NCI-H1105 (cell line): ENCODE results near the gene NRP2.

Experiments used
- DNase-seq: peaks from one replicate; lab custom pipeline; 2025; lab: John Stamatoyannopoulos, UW

NRP2 gene

DNA sequence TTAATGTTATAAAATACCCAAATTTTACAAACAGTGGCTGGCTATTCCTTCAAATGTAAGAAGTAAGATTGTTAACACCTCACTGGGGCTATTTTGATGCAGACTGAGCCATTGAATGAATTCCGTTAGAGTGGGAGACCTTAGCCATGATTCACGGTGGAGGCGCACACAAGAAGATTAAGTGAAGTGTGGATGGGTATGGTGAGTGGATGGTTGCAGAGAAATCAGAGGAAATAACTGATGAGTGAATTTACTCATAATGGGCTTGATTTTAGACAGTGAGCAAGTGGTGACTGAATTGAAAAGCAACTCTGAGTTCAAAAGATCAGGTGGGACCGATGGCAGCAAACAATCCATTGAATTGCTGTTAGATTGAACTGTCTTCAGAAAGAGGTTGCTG lies 75.0 kb downstream of the NRP2 start:
- no peak for DNase-seq

DNA sequence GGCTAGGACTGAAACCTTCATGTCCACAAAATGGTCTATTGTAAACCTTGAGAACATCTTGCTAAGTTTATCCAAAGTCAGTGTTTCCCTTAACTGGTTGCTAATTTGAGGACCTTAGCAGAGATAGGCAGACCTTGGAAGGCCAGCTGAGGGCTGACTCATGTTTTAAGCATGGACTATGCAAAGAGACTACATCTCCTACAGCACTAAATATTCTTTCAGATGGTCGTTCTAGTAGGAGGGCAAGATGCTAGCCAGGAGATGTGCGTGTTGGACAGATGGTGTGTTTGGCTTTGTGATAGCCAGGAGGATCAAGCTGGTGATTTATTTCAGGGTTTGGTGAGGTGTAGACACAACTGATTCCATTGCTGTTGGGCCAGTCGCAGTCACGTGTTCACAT lies 75.8 kb downstream of the NRP2 start:
- DNase-seq = no peak

GRCh38 chr2:205758500-205758899 lies 76.2 kb downstream of the NRP2 start:
- DNase-seq = no peak

GRCh38 chr2:205759257-205759656 lies 77.0 kb downstream of the NRP2 start:
- no peak for DNase-seq

DNA sequence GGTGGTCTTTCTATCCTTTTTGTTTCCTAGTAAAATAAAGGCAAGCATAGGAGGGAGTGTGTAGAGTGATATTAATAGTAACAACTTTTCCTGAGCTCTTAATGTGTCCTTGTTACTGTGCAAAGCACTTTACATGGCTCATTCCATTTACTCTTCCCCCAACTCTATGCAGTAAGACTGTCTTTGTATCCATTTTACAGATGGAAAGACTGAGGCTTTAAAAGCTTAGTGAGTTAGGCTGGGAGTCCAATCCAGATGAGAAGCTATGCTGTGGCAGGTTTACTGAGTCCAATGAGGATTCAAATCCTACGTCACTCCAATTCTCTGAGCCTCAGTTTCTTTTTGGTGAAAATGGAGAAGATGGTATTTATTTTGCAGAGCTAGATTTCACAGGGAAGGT lies 77.4 kb downstream of the NRP2 start:
- DNase-seq = no peak

- DNase-seq = no peak
These were observed 77.9 kb downstream of the NRP2 start for GRCh38 chr2:205760157-205760556.

GRCh38 chr2:205761421-205761820 lies 79.1 kb downstream of the NRP2 start:
- DNase-seq = no peak

DNA sequence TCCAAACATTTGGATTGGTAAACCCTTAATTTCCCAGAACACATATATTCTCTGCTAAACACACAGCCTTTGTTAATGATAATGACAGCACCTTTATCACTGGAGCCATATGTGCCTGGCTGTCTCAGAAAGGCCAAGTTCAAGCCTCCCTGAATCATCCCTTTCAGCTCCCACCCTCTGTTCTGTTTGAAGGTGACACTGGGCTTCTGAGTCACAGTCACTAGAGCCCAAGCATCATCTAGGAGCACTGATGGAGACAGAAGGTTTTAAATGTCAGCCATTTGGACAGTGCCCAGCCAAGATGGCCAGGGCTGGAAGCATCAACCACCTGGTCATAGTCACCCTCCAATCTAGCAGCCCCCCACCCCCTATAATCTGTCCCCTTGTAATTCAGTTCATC lies 80.6 kb downstream of the NRP2 start:
- no peak for DNase-seq

GRCh38 chr2:205763708-205764211 lies 81.5 kb downstream of the NRP2 start:
- no peak for DNase-seq

DNA sequence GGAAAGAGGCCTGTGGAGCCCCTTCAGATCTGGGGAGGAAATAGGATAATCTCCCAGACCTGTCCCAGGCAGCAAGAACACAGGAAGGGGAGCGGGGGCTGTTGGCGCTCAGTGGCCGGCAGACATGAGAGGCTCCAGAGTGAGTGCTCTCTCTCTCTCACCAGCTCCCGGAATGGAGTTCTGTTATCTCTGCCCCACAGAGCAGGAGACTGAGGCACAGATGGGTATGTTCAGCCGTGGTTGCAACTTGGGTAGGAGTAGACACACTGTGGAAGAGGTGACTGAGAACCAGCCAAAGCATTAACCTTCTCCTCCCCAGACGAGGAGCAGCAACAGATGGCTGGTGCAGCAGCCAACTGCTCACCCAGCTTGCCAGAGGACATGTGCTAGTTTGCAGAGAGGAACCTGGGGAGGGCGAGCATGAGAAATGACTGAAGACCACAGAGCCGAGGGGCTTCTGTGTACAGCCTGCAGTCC lies 82.0 kb downstream of the NRP2 start:
- DNase-seq = no peak

- no peak for DNase-seq
These were observed 82.8 kb downstream of the NRP2 start for GRCh38 chr2:205765151-205765550.

- peak; percentile 31 for DNase-seq
These were observed 84.6 kb downstream of the NRP2 start for GRCh38 chr2:205766779-205767359.

GRCh38 chr2:205767617-205768016 lies 85.3 kb downstream of the NRP2 start:
- no peak for DNase-seq

DNA sequence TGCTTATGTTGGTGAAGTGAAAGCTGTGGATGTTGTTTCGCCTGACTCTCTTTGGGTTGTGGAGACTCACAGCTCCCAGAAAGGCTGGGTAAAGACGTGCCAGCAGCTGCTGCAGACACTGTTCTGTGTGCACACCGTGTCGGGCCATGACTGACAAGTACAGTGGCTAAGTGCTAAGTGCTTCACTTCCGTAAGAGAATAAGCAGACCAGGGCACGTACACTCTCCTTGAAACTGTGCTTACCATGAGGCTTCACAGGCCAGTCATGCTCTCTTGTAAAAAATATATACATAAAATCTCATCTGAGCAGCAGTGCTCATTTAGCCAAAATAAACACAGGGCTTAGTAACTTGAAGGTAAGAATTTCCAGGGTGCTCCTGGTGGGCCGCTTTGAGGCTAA lies 86.0 kb downstream of the NRP2 start:
- DNase-seq = no peak

- no peak for DNase-seq
These were observed 86.7 kb downstream of the NRP2 start for GRCh38 chr2:205768815-205769494.

DNA sequence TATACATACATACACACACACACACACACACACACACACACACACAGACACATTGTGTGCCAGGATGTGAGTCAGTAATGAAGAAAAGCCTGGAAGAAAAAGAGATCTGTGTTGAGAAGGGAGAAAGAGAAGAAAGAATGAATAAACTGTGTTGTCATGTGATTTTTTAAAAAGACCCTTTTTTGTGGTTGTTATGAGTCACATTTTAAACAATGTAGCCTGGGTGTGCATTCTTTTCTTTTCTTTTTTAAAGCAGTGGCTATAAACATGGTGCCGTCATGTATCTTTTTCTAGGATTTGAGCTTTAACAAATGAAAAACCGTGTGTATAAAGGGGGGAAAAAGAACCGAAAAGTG lies 87.2 kb downstream of the NRP2 start:
- DNase-seq = no peak

DNA sequence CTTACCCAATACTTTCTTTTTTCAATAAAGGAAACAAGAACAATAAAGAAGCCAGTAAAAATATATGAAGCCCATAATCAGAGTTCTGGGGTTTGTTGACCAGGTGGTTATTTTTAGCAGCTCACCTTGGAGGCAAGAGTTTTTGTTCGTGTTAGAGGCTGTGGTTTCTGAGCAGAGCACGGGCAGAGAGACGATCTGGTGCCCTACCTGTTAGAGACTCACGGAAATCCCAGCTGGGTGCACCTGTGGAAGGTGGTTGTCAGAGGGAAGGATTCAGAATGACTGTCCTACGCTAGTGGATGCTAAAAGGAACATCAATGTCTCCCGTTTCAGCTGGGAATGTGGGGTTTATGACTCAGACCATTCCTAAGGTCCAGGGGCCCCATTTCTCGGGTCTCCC lies 87.6 kb downstream of the NRP2 start:
- no peak for DNase-seq

DNA sequence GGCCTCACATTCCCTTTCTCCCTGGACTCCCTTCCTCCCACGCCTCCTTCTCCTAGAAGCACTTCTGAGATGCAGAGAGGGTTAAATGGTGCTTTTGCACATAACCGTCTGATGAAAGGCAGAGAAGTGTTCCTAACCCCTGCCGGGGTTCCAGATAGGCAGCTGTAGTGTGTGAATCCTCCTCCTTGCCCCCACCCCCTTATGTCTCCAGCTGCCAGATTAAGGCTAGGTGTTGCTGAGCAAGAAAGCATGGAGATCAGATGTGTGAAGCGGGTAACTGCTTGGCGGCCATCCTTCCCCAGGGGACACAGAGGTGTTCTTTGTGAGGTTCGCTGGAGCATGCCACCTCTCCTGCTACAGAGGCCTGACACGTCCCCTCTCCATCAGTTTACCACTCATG lies 88.3 kb downstream of the NRP2 start:
- DNase-seq = no peak

GRCh38 chr2:205771031-205771430 lies 88.7 kb downstream of the NRP2 start:
- no peak for DNase-seq

DNA sequence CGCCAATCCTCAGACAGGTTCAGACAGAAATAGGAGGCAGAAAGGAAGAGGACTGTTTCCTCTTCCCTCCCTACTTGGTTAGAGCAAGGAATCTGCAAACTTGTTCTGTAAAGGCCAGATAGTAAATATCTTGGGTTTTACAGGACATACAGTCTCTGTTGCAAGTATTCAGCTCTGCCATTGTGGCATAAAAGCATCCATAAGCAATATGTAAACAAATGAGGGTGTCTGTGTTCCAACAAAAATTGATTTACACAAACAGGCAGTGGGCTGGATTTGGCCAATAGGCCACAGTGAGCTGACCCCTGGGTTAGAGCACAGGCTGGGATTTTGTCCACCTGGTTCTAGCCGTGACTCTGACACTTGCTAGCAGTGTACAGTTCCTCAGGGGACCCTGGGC lies 89.4 kb downstream of the NRP2 start:
- DNase-seq = no peak

DNA sequence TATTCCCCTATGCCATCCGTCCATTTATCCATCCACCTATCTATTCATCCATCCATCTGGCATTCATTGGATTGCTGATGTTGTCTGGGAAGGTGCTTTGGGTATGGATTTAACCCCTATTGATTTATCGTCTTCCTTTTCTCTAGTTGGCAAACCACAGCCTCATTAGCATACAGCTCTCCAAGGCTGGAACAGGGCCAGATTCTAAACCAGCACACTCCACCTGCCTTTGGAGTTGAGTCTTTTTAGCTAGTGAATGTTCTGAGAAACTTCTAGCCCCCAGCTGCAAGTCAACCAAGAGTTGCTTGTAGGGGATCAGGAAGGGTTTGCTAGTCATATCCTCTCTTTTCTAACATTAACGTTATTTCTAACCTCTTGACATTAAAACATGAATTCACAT lies 90.7 kb downstream of the NRP2 start:
- peak; percentile 79 for DNase-seq

- DNase-seq = no peak
These were observed 91.7 kb downstream of the NRP2 start for GRCh38 chr2:205773989-205774388.

- peak; percentile 90 for DNase-seq
These were observed 93.0 kb downstream of the NRP2 start for GRCh38 chr2:205775097-205775877.
